ENCODE measurements around the gene LRCH3.

The LRCH3 gene

GRCh38 chr3:197833930-197834715, 43.1 kb downstream of the LRCH3 start:
- no peak for DNase-seq (ENCODE audit: low read depth in 3 of 3, low spot score in 1 of 3)

DNA sequence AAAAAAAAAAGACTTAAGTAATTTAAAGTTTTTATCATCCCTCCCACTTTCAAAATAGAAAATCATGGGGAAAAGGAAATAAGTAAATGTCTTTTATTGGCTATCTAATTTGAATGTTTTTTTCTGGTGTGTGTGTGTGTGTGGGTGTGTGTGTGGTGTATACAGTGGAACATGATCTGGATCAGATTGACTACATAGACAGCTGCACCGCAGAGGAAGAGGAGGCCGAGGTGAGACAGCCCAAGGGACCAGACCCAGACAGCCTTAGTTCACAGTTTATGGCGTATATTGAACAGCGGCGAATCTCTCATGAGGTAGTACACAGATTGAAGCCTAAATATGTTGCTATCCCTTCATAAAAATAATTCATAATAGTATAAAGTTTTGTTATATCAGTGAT, 44.5 kb downstream of the LRCH3 start:
- no peak for DNase-seq (ENCODE audit: low read depth in 3 of 3, low spot score in 1 of 3)

GRCh38 chr3:197836244-197836643, 45.2 kb downstream of the LRCH3 start:
- DNase-seq (ENCODE audit: low read depth in 3 of 3, low spot score in 1 of 3): no peak

DNA sequence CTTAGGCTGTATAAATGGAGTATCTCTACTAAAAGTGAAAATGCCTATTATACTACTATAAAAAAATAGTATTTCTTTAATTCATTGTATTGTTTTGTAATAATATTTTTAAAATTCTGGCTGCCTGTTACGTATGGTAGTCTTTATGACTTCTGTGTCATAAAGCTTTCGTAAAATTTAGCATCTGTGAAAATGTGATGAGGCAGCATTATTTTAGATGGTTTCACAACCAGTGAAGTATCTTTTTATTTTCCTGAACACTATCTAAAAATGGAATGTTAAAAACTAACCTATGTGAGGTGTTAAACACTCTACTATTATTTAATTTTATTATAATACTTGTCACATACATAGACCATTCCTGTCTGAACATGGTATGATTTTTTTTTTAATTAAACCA, 46.2 kb downstream of the LRCH3 start:
- no peak for DNase-seq (ENCODE audit: low read depth in 3 of 3, low spot score in 1 of 3)

- DNase-seq (ENCODE audit: low read depth in 3 of 3, low spot score in 1 of 3): no peak
These were observed 50.7 kb downstream of the LRCH3 start for GRCh38 chr3:197841789-197842188.

- DNase-seq (ENCODE audit: low read depth in 3 of 3, low spot score in 1 of 3): no peak
These were observed 55.4 kb downstream of the LRCH3 start for GRCh38 chr3:197846491-197846890.

DNA sequence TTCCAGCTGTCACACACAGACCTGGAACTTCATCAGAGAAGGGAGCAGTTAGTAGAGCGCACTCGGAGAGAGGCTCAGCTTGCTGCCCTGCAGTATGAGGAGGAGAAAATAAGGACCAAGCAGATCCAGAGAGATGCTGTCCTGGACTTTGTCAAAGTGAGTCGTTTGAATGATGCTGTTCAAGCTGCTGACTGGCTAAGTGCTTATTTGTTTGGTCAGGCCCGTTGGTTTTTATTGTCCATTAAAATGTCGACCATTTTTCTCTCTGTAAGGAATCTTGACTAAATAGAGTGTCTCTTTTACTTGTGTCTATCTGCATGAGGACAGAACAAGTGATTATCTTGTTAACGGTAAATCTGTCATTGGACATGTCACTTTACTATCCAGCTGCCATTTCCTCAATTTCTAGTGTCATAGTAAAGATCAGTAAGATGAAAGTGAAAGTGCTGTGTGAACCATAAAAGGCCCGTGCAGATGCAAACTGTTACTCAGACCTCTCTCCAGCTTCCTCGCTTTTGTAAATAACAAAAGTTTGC, 56.9 kb downstream of the LRCH3 start:
- DNase-seq (ENCODE audit: low read depth in 3 of 3, low spot score in 1 of 3): no peak

DNA sequence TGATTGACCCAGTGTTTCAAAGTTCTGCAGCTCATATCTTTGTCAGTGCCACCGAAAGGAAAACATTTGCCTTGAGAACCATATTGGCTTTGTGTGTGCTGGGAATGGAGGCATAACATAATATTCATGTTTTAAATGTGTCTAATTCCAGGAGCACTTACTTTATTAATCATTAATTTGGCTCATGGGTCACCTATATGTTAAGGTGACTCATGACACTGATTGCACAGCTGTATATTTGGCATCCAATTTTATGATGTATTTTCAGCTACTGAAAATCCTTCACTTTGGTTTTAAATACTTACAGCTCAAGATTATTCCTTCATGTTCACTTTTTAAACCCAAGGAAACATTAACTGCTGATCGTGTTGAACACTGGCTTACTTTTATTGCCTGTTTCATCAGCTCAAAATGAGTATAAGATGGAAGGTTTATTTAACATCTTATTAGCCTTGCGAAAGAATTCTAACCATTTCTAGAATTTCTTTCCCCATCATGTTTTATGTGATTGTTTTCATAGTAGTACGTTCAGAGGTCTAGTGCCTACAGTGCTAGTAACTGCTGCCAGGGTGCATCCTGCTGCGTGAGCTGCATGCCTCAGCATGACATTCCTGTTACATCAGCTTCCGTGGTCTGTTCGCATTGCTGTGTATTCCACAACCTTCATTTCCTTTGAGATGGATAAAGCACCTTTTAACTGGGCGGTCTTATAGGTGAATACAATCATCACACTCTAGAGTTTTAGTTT, 63.7 kb downstream of the LRCH3 start:
- no peak for DNase-seq (ENCODE audit: low read depth in 3 of 3, low spot score in 1 of 3)

GRCh38 chr3:197855571-197855970, 64.5 kb downstream of the LRCH3 start:
- DNase-seq (ENCODE audit: low read depth in 3 of 3, low spot score in 1 of 3): no peak

DNA sequence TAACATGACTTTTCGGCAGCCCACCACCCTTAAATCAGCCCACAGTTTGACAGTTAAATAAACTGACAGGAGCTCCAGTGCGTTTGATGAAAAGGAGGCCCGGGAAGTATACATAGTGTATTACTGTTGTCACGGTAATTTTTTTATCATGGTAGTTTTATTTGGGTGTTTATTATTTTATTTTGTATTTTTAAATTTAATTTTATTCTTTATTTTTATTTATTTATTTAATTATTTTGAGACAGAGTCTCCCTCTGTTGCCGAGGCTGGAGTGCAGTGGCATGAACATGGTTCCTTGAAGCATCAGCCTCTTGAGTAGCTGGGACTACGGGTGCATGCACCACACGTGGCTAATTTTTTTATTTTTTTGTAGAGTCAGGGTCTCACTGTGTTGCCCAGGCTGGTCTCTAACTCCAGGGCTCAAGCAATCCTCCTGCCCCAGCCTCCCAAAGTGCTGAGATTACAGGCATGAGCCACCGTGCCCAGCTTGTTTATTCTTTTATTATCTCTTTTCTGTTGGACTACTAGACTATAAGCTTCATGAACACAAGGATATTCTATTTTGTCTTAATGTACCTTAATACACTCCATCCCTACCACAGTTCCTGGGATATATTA, 65.3 kb downstream of the LRCH3 start:
- DNase-seq (ENCODE audit: low read depth in 3 of 3, low spot score in 1 of 3): no peak

DNA sequence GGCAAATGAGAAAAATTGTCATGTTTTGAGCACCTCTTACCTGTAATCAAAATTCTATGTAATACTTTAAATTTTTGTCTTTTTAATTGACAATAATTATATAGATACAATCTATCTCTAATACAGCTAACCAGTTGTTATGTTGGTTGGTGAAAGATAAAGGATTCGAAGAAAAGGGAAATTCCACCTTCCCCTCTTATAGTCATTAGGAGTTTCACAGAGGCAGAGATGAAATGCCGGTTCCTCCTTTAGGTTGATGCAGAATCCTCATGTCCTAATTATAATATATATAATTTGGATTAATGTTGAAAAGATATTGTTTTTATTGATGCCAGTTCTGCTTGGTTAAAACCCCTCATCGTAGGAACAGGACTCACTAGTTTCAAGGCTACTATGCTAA, 67.1 kb downstream of the LRCH3 start:
- DNase-seq (ENCODE audit: low read depth in 3 of 3, low spot score in 1 of 3): no peak

DNA sequence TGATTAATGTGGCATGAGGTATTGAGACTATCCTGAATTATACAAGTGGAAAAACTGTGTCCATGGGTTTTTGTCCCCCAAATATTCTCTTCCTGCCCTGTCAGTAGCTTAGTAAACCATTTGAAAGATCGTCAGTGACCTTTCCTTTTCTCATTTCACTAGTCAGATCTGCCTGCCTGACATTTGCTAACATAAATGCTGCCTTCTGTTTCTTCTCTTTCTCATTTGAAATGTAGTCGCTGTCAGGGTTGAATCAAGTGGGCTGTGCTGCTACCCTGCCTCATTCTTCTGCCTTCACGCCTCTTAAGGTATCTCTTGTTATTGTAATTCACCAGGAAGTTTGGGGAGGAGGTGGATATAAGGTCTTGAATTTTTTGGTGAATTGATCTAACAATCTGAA, 67.5 kb downstream of the LRCH3 start:
- DNase-seq (ENCODE audit: low read depth in 3 of 3, low spot score in 1 of 3): no peak

DNA sequence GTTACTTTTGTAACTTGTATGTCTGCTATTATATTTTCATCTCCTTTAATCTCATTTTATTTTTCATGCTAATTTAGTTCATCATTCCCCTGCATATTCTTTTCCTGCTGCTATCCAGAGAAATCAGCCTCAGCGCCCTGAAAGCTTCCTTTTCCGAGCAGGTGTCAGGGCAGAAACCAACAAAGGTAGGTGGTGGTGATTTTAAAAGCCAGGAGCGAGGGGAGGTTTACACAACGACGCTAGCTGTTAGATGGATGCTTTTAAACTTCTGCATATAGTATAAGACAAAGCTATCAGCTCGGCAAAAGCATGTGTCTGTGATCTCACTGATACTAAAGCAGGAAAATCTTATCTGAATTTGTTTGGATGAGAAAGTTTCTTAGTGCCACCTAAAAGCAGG, 75.0 kb downstream of the LRCH3 start:
- no peak for DNase-seq (ENCODE audit: low read depth in 3 of 3, low spot score in 1 of 3)

GRCh38 chr3:197873329-197873728, 82.3 kb downstream of the LRCH3 start:
- no peak for DNase-seq (ENCODE audit: low read depth in 3 of 3, low spot score in 1 of 3)

DNA sequence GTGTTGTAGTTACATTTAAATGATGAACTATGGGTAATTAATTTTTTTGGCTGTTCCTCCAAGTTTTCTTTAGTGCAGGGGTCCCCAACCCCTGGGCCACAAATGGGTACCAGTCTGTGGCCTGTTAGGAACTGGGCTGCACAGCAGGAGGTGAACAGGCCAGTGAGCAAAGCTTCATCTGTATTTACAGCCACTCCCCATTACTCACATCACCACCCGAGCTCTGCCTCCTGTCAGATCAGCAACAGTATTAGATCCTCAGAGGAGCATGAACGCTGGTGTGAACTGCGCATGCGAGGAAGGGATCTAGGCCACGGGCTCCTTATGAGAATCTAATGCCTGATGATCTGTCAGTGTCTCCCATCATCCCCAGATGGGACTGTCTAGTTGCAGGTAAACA, 83.0 kb downstream of the LRCH3 start:
- DNase-seq (ENCODE audit: low read depth in 3 of 3, low spot score in 1 of 3): no peak

- no peak for DNase-seq (ENCODE audit: low read depth in 3 of 3, low spot score in 1 of 3)
These were observed 83.6 kb downstream of the LRCH3 start for GRCh38 chr3:197874653-197875052.

DNA sequence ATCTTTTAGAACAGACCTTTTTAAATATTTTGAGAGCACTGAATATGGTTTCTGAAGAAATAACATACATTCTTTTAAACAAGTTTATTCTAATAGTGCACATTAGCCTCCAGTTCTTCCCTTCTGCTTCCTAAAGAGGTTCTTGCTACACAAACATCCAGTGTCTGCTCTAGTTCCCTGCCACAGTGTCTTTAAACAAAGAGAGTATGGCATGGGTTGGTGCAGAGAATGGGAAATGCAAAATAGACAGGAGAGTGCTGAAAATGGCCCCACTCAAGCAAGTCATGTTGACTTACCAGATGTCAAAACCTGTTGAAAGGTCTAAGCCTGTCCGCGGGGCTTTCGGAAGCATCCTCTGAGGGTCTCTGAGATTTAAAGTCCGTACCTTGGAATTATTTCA, 86.8 kb downstream of the LRCH3 start:
- no peak for DNase-seq (ENCODE audit: low read depth in 3 of 3, low spot score in 1 of 3)

GRCh38 chr3:197878427-197878826, 87.4 kb downstream of the LRCH3 start:
- no peak for DNase-seq (ENCODE audit: low read depth in 3 of 3, low spot score in 1 of 3)

- DNase-seq (ENCODE audit: low read depth in 3 of 3, low spot score in 1 of 3): no peak
These were observed 89.6 kb downstream of the LRCH3 start for GRCh38 chr3:197880491-197881269.

DNA sequence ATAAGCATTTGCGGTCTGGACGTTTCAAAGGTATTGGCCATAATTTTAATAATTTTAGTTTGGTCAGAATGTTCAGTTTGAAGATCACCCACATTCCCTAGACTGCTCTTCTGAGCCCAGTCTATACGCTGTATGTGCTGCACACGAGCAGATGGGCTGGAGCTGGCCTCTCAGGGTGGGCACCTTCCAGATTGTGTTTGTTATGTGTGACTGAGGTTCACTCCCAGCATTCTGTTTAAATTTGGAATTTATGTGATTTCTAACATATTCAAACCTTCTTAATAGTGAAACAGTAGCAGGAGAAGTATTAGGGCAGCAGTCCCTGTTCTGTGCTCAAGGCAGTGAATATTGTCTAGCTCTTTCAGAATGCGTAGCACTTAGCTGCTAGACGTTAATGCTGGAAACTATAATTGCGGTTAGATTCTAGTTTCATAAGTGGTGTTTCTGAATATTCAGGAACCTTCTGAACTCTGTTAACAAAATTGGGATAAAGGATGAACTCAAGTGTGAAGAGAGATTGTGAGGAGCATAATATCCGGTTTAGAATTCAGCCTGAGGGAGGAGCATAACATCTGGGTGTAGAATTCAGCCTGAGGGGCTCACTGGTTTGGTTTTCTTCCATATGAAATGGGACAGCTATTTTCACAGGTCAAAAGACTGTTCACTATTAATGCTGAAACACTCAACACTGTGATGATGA, 90.4 kb downstream of the LRCH3 start:
- DNase-seq (ENCODE audit: low read depth in 3 of 3, low spot score in 1 of 3): no peak

GRCh38 chr3:197881970-197882338, 90.9 kb downstream of the LRCH3 start:
- no peak for DNase-seq (ENCODE audit: low read depth in 3 of 3, low spot score in 1 of 3)
